Measurements from ENCODE around the gene FAM83G. TPM values are rescaled to one million over a fixed set of nuclear protein-coding genes. Genes with fewer than 3 reads are reported as not detected.
"Not testable (repeated sequence)": the region's sequence is repeated elsewhere in the genome, so short reads cannot be mapped to it uniquely, and the experiment has no call there.

Gene FAM83G
- total RNA-seq, 1 donor from 2014 or later, result 36.1 TPM

DNA sequence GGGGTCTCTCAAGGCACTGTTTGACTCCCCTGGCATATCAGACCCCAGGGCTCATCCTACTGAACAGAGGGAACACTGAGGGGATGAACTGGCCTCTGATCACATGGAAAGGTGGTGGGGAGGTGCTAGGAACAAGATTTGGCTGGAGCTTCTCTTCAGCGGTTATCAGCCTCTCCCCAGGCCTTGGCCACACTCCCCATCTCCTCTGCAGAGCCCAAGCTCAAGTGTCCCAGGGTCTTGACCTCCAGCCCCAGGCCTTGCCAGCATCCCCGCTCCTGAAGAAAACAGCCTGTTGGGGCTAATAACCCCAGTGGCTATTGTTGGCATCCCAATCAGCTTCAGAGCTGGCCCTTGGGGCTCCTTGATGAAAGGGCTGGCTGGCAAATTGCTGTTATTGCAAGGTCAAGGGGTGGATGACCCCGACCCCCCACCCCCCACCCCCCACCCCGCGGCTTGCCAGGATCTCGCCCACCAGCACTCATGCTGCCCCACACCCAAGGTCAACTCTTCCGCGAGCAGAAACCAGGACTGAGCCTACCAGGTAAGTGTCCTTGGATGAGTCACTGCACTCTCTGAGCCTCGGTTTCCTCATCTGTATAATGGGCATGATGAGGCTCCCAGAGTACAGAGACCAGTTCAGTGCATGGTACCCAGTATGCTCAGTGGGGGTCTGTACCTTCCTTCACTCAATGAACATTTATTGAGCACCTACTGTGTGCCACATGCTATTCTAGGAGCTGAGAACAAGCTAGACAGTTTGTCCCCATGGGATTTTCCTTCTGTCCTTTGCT is 18.8 kb upstream of the FAM83G start:
- intact Hi-C loops (cut with DNase I), result no loop called here
- no peak overlapping the region for H3K4me3 ChIP-seq
- H3K4me1 ChIP-seq, result no peaks in the 10 kb centered on the region
- TF ChIP-seq POLR2A (IDR thresholded peaks at IDR 0.05), result no peak
- TF ChIP-seq, protein P1, sequence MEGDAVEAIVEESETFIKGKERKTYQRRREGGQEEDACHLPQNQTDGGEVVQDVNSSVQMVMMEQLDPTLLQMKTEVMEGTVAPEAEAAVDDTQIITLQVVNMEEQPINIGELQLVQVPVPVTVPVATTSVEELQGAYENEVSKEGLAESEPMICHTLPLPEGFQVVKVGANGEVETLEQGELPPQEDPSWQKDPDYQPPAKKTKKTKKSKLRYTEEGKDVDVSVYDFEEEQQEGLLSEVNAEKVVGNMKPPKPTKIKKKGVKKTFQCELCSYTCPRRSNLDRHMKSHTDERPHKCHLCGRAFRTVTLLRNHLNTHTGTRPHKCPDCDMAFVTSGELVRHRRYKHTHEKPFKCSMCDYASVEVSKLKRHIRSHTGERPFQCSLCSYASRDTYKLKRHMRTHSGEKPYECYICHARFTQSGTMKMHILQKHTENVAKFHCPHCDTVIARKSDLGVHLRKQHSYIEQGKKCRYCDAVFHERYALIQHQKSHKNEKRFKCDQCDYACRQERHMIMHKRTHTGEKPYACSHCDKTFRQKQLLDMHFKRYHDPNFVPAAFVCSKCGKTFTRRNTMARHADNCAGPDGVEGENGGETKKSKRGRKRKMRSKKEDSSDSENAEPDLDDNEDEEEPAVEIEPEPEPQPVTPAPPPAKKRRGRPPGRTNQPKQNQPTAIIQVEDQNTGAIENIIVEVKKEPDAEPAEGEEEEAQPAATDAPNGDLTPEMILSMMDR (IDR thresholded peaks at IDR 0.05), result no peak
- TF ChIP-seq POLR2AphosphoS5 (IDR thresholded peaks at IDR 0.05; ENCODE audit: insufficient read depth in 1 of 2, low read depth in 1 of 2), result no peak
- H3K36me3 ChIP-seq, result no peaks in the 10 kb centered on the region
- no peaks in the 10 kb centered on the region for H3K27me3 ChIP-seq
- DNase-seq (ENCODE audit: extremely low spot score in 2 of 2), result no peak
- no peak overlapping the region for H3K27ac ChIP-seq
- no peaks in the 10 kb centered on the region for H3K9me3 ChIP-seq

DNA sequence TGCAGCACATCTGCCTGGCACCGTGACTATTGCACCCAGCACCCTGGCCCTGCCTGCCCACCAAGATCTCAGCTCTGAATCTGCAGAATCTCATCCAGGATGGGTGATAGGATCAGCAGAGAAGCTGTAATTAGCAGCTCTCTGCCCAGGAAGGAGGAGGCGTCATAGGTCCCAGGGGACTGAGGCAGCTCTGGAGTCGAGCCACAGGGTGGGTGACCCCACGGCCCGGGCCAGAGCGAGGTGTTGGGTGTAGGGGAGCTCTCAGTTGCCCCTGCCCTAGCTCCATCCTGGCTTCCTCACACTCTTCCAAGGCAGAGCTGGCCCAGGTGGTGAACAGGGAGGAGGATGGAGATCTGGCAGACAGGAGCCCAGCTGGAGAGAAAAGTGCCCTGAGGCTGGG is 18.2 kb upstream of the FAM83G start:
- Histone ChIP-seq H3K4me1 (no peaks in the 10 kb centered on the region), H3K27me3 (no peaks in the 10 kb centered on the region), H3K36me3 (no peaks in the 10 kb centered on the region), H3K4me3 (no peak overlapping the region), H3K9me3 (no peaks in the 10 kb centered on the region), H3K27ac (no peak overlapping the region)
- intact Hi-C loops (cut with DNase I), result no loop called here
- no peak for DNase-seq (ENCODE audit: extremely low spot score in 2 of 2)
- TF ChIP-seq POLR2AphosphoS5 (IDR thresholded peaks at IDR 0.05; ENCODE audit: insufficient read depth in 1 of 2, low read depth in 1 of 2) (no peak), POLR2A (IDR thresholded peaks at IDR 0.05) (no peak)
- TF ChIP-seq, protein P1 (IDR thresholded peaks at IDR 0.05), result no peak

DNA sequence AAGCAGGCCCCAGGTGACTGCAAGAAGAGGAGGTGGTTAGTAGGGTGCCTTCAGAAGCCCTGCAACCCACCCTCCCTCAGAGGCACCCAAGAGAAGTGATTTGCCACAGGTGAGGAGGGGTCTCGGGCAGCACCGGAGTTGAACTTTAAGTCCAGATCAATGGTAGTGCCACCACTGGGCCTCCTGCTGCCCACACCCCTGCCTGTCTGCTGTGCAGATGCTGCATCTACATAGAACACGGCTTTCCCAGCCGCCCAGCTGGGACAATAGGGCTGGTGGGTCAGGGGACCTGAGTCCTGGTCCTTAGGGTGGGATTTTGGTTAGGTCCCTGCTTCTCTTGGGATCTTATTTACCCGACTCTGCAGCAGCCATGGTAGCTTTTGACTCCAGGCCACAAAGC is 17.6 kb upstream of the FAM83G start:
- no peak overlapping the region for H3K4me3 ChIP-seq
- H3K36me3 ChIP-seq, result no peaks in the 10 kb centered on the region
- H3K27ac ChIP-seq, result no peak overlapping the region
- no peaks in the 10 kb centered on the region for H3K27me3 ChIP-seq
- no peaks in the 10 kb centered on the region for H3K9me3 ChIP-seq
- intact Hi-C loops (cut with DNase I), result no loop called here
- DNase-seq (ENCODE audit: extremely low spot score in 2 of 2), result no peak
- TF ChIP-seq POLR2AphosphoS5 (IDR thresholded peaks at IDR 0.05; ENCODE audit: insufficient read depth in 1 of 2, low read depth in 1 of 2), result no peak
- no peak for TF ChIP-seq POLR2A (IDR thresholded peaks at IDR 0.05)
- TF ChIP-seq, protein P1 (IDR thresholded peaks at IDR 0.05), result no peak
- no peaks in the 10 kb centered on the region for H3K4me1 ChIP-seq

DNA sequence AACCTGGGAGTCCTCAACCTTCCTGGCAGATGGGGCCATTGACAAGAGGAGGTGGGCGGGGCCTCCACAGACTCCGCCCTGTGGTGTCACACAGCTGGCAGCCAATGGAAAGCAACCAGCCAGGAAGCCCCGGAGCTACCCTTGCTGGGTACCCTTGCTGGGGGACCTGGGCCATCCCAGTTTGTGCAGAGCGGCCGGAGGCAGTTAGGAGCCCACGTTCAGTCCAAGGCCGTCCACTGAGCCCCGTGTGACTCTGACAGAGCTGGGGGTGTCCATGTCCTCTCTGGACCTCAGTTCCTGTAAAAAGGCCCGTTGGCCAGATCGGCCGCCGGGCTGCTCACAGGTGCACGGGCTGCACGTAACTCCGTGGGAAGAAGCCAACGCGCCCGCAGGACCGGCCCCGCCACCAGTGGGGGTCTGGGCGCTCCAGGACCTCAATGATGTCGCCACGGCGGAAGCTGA is 17.1 kb upstream of the FAM83G start:
- H3K36me3 ChIP-seq, result no peaks in the 10 kb centered on the region
- no peaks in the 10 kb centered on the region for H3K9me3 ChIP-seq
- intact Hi-C loops (cut with DNase I), result no loop called here
- no peak overlapping the region for H3K27ac ChIP-seq
- no peaks in the 10 kb centered on the region for H3K4me1 ChIP-seq
- no peak for DNase-seq (ENCODE audit: extremely low spot score in 2 of 2)
- H3K27me3 ChIP-seq, result no peaks in the 10 kb centered on the region
- TF ChIP-seq POLR2AphosphoS5 (IDR thresholded peaks at IDR 0.05; ENCODE audit: insufficient read depth in 1 of 2, low read depth in 1 of 2) (no peak), POLR2A (IDR thresholded peaks at IDR 0.05) (no peak)
- TF ChIP-seq, protein P1 (IDR thresholded peaks at IDR 0.05), result no peak
- H3K4me3 ChIP-seq, result no peak overlapping the region

DNA sequence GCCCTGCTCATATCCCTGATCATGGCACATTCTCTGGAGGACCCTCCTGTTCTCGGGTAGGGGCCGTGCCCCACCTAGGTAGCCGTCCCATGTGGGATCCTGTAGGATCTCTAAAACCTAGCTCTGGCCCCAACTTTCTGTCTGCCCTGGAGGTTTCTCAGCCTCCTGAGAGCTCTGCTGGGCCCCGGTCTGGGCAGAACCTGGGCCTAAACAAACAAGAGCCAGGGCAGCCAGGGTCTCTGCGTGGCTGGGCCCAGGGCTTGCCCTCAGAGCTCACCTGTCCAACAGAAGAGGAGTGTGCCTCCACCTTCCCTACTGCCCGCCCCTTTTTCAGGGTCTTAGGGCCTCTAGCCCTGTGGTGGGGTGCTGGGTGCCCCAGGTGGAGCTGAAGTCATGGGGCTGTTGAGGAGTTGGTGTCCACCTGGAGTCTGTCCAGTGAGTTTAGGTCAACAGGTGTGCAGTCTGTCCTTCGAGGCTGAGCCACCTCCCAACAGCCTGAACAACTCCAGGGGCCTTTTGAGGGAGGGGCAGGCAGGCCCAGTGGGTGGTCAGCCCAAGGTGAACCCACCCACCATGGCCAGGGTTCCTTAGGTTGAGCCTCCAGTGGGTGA is 16.6 kb upstream of the FAM83G start:
- intact Hi-C loops (cut with DNase I); H3K27ac ChIP-seq; DNase-seq (ENCODE audit: extremely low spot score in 2 of 2); H3K27me3 ChIP-seq; H3K4me3 ChIP-seq; H3K4me1 ChIP-seq; H3K36me3 ChIP-seq; H3K9me3 ChIP-seq: not testable (repeated sequence)
